CD1c-positive myeloid dendritic cell (primary cell): Measurements from ENCODE around the gene GREM2.

ENCODE experiments used
- DNase-seq: peaks from one replicate; pipeline ENCODE4 v3.0.0-alpha.2; 2016; ENCODE audit errors: extremely low spot score

The GREM2 gene

GRCh38 chr1:240611619-240612480 lies at the start of gene GREM2:
TSS of gene GREM2 (minus strand) at chr1:240612155. CDS start at chr1:240493475, 118,680 bp downstream.
- no peak for DNase-seq

- DNase-seq: no peak
These were observed 46.5 kb upstream of the GREM2 start for GRCh38 chr1:240658312-240658960.

GRCh38 chr1:240656531-240656930 lies 44.6 kb upstream of the GREM2 start:
- no peak for DNase-seq

GRCh38 chr1:240652961-240653409 lies 41.0 kb upstream of the GREM2 start:
- DNase-seq: no peak

- no peak for DNase-seq
These were observed 40.6 kb upstream of the GREM2 start for GRCh38 chr1:240652549-240652948.

GRCh38 chr1:240650877-240651276 lies 38.9 kb upstream of the GREM2 start:
- DNase-seq: no peak

GRCh38 chr1:240649733-240650721 lies 38.1 kb upstream of the GREM2 start:
- DNase-seq: no peak

GRCh38 chr1:240646571-240647240 lies 34.8 kb upstream of the GREM2 start:
- no peak for DNase-seq

- no peak for DNase-seq
These were observed 32.8 kb upstream of the GREM2 start for GRCh38 chr1:240644732-240645131.

- no peak for DNase-seq
These were observed 23.7 kb upstream of the GREM2 start for GRCh38 chr1:240635466-240636256.

- no peak for DNase-seq
These were observed 18.5 kb upstream of the GREM2 start for GRCh38 chr1:240630409-240630808.

GRCh38 chr1:240621249-240621648 lies 9.3 kb upstream of the GREM2 start:
- DNase-seq: no peak

GRCh38 chr1:240619906-240620621 lies 8.1 kb upstream of the GREM2 start:
- no peak for DNase-seq

- no peak for DNase-seq
These were observed 7.4 kb upstream of the GREM2 start for GRCh38 chr1:240619357-240619756.

- DNase-seq: no peak
These were observed 7.0 kb upstream of the GREM2 start for GRCh38 chr1:240618946-240619345.

- no peak for DNase-seq
These were observed 4.1 kb upstream of the GREM2 start for GRCh38 chr1:240616018-240616417.

GRCh38 chr1:240613356-240614142 lies 1.6 kb upstream of the GREM2 start:
- no peak for DNase-seq

GRCh38 chr1:240612811-240613210 lies 856 bp upstream of the GREM2 start:
- no peak for DNase-seq

- no peak for DNase-seq
These were observed 732 bp downstream of the GREM2 start for GRCh38 chr1:240611228-240611618.
